B cell (primary cell): Measurements from ENCODE around the gene ATXN1. TPM values are rescaled to one million over a fixed set of nuclear protein-coding genes. Genes with fewer than 3 reads are reported as not detected.

Experiments used
- ATAC-seq: fragments of 200-7000 bp; cut with Tn5 transposase; one replicate; pipeline ENCODE4 v1.10.0; 2021; ENCODE audit warnings: low read depth, mild to moderate bottlenecking, moderate number of reproducible peaks, moderate library complexity
- CTCF ChIA-PET: fragments of 350-600 bp; sonication (Branson Sonifier 250); formaldehyde crosslinking; loops from one replicate; lab custom pipeline; 2021; ENCODE audit warnings: antibody characterized with exemption, inconsistent platforms; lab: Charles Lee
- POLR2A ChIA-PET: fragments of 350-600 bp; sonication (Branson Sonifier 250); formaldehyde crosslinking; loops from one replicate; lab custom pipeline; 2021; ENCODE audit warnings: antibody characterized with exemption; lab: Charles Lee
- DNase-seq: peaks from one replicate; pipeline ENCODE4 v3.0.0; 2013
- H2AFZ ChIP-seq: 2 replicates; pipeline ENCODE4 v1.6.1; 2012; ENCODE audit warnings: mild to moderate bottlenecking, low read depth, low read length; ENCODE audit not compliant: insufficient read depth, poor library complexity, severe bottlenecking
- H3K27ac ChIP-seq, 2 donors: 1 replicate in 1 of 2; 2 replicates in 1 of 2; pipeline ENCODE4 v1.5.1; 2012 to 2013; ENCODE audit warnings: low read length in 2 of 2, mild to moderate bottlenecking in 2 of 2, moderate library complexity in 1 of 2
- H3K27me3 ChIP-seq, 4 experiments: fragments of 200-600 bp in 1 of 4; sonication (generic) in 1 of 4; replicated peaks in 1 of 4; 1 replicate in 2 of 4; 2 replicates in 2 of 4; pipeline versions ENCODE4 v1.6.1 to v1.7.0; 2013 to 2016; ENCODE audit warnings: low read length in 3 of 4, mild to moderate bottlenecking in 2 of 4, mixed read lengths in 1 of 4, moderate library complexity in 1 of 4; ENCODE audit not compliant: insufficient read depth in 4 of 4, control insufficient read depth in 3 of 4; ENCODE audit errors: control extremely low read depth in 1 of 4
- H3K36me3 ChIP-seq, 2 experiments: replicated peaks in 1 of 2; 1 replicate in 1 of 2; 2 replicates in 1 of 2; pipeline versions ENCODE4 v1.6.1 to v1.7.1; 2013; ENCODE audit warnings: low read length in 1 of 2; ENCODE audit not compliant: insufficient read depth in 2 of 2, control insufficient read depth in 1 of 2; ENCODE audit errors: control extremely low read depth in 1 of 2, extremely low read depth in 1 of 2
- H3K4me1 ChIP-seq, 2 donors: fragments of 200-600 bp in 1 of 2; sonication (generic) in 1 of 2; 1 replicate in 1 of 2; 2 replicates in 1 of 2; pipeline versions ENCODE4 v1.5.1 to v1.6.1; 2013 to 2017; ENCODE audit warnings: low read length in 2 of 2; ENCODE audit not compliant: control insufficient read depth in 2 of 2, insufficient read depth in 2 of 2
- H3K4me2 ChIP-seq: replicated peaks from 2 replicates; pipeline ENCODE3; 2012; ENCODE audit warnings: mild to moderate bottlenecking, low read depth, low read length; ENCODE audit not compliant: poor library complexity, severe bottlenecking
- H3K4me3 ChIP-seq, 5 experiments: fragments of 200-600 bp in 1 of 5; sonication (generic) in 1 of 5; 1 replicate in 3 of 5; 2 replicates in 2 of 5; pipeline versions ENCODE4 v1.5.1 to v1.7.0; 2011 to 2016; ENCODE audit warnings: low read length in 4 of 5, mild to moderate bottlenecking in 4 of 5, low read depth in 2 of 5, control low read depth in 1 of 5, moderate library complexity in 1 of 5; ENCODE audit not compliant: insufficient read depth in 1 of 5; ENCODE audit errors: control extremely low read depth in 1 of 5, extremely low read depth in 1 of 5
- H3K79me2 ChIP-seq: fragments of 200-600 bp; sonication (generic); one replicate; pipeline ENCODE4 v1.6.0; 2016; ENCODE audit warnings: low read length; ENCODE audit not compliant: control insufficient read depth, insufficient read depth
- H3K9ac ChIP-seq: fragments of 200-600 bp; sonication (generic); 2 replicates; pipeline ENCODE4 v1.6.1; 2017; ENCODE audit warnings: mild to moderate bottlenecking, low read length, moderate library complexity
- H3K9me3 ChIP-seq, 3 donors: one replicate each; pipeline versions ENCODE4 v1.6.1 to v1.7.1; 2013; ENCODE audit warnings: low read length in 2 of 3; ENCODE audit not compliant: control insufficient read depth in 2 of 3, insufficient read depth in 1 of 3; ENCODE audit errors: control extremely low read depth in 1 of 3
- H4K20me1 ChIP-seq: 2 replicates; pipeline ENCODE4 v1.6.0; 2012; ENCODE audit warnings: mild to moderate bottlenecking, low read length; ENCODE audit not compliant: insufficient read depth, control insufficient read depth, poor library complexity, severe bottlenecking
- H3K27ac Mint-ChIP-seq: one replicate; pipeline ENCODE4 v1.8.0; 2021; ENCODE audit warnings: mixed read lengths
- H3K27me3 Mint-ChIP-seq: one replicate; pipeline ENCODE4 v1.8.0; 2021; ENCODE audit warnings: mixed read lengths
- H3K4me1 Mint-ChIP-seq: one replicate; pipeline ENCODE4 v1.8.0; 2021; ENCODE audit warnings: mixed read lengths
- H3K4me3 Mint-ChIP-seq: one replicate; pipeline ENCODE4 v1.8.0; 2021; ENCODE audit warnings: mixed read lengths
- H3K9me3 Mint-ChIP-seq: one replicate; pipeline ENCODE4 v1.8.0; 2022; ENCODE audit warnings: mixed read lengths; ENCODE audit not compliant: insufficient read depth
- EZH2 ChIP-seq: IDR thresholded peaks from 2 replicates; pipeline ENCODE4 v1.6.1; 2012; ENCODE audit warnings: borderline replicate concordance, low read depth, mild to moderate bottlenecking, moderate library complexity, low read length; ENCODE audit not compliant: insufficient read depth, poor library complexity, severe bottlenecking
- WGBS: methylation state at CpG from one replicate; pipeline ENCODE4 v1.1.5; 2013; ENCODE audit warnings: missing lambda C conversion rate; ENCODE audit not compliant: insufficient coverage; 5-methylcytosine and 5-hydroxymethylcytosine counted together
- intact Hi-C: fragments of 100-400 bp; cut with micrococcal nuclease; formaldehyde crosslinking; loops from one replicate; pipeline ENCODE4 v1.10.0; 2022
- polyA plus RNA-seq: library from polyadenylated mRNA; depleted of rRNA; stranded (reverse); fragments of >200 nt; gene quantifications from 2 replicates; pipeline ENCODE4 v1.2.3, GENCODE V29; 2012
- total RNA-seq, 2 donors: library from RNA; stranded (reverse); fragments of 120-200 nt in 1 of 2; gene quantifications; 1 replicate in 1 of 2; 2 replicates in 1 of 2; pipeline versions ENCODE4 v1.2.3 to v1.2.4, GENCODE V29; 2013 to 2022
- TF ChIP-seq, protein P1 (sequence below): fragments of 200-600 bp; IDR thresholded peaks from one replicate; pipeline ENCODE4 v1.8.0; 2022; ENCODE audit warnings: antibody characterized with exemption, mild to moderate bottlenecking

Gene ATXN1
- total and polyA plus RNA-seq, 2 donors (not counting 1 experiment from before 2014, with no cell fraction given) = 5.7 to 63.8 TPM

DNA sequence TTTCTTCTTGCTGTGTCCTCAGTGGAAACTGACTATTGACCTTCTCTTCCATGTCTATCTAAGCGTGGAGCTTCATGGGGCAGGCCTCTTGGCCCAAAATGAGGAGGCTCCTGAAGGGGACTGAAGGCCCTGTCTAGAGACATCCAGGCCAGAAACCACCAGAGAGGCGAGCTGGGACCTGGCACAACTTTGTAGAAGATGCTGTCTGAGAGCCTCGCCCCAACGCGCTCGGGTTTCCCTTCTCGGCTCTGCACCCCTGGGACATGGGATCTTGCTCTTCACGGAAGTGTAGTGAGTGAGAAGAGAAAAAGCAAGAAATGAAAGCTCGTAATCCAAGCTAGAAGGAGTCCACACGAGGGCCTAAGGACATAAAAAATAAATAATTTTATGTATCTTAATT lies 426.1 kb downstream of the ATXN1 start:
- H3K79me2 ChIP-seq = no peaks in the 10 kb centered on the region
- no peak for ATAC-seq
- TF ChIP-seq EZH2 = no peak
- TF ChIP-seq, protein P1, sequence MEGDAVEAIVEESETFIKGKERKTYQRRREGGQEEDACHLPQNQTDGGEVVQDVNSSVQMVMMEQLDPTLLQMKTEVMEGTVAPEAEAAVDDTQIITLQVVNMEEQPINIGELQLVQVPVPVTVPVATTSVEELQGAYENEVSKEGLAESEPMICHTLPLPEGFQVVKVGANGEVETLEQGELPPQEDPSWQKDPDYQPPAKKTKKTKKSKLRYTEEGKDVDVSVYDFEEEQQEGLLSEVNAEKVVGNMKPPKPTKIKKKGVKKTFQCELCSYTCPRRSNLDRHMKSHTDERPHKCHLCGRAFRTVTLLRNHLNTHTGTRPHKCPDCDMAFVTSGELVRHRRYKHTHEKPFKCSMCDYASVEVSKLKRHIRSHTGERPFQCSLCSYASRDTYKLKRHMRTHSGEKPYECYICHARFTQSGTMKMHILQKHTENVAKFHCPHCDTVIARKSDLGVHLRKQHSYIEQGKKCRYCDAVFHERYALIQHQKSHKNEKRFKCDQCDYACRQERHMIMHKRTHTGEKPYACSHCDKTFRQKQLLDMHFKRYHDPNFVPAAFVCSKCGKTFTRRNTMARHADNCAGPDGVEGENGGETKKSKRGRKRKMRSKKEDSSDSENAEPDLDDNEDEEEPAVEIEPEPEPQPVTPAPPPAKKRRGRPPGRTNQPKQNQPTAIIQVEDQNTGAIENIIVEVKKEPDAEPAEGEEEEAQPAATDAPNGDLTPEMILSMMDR = no peak
- peaks cover 8% of the 10 kb centered on the region for H3K4me1 Mint-ChIP-seq
- no peak overlapping the region for H3K4me3 ChIP-seq
- H3K27ac Mint-ChIP-seq = no peak overlapping the region
- whole genome bisulfite sequencing = 98% methylated on average over 7 of the region's 10 CpGs
- H4K20me1 ChIP-seq = no peaks in the 10 kb centered on the region
- H3K4me1 ChIP-seq = peaks cover 12% of the 10 kb centered on the region in 2 donors
- no peak overlapping the region for H3K9ac ChIP-seq
- no peak overlapping the region for H3K4me3 Mint-ChIP-seq
- CTCF ChIA-PET = interaction anchor here (0.6 to 5.8 kb wide), 6 partner anchors 12 to 574 kb away, joined by 3 to 81 read pairs (median 6); partner anchors contain the start of gene ATXN1
- no peak overlapping the region for H2AFZ ChIP-seq
- H3K27me3 Mint-ChIP-seq = no peaks in the 10 kb centered on the region
- no peaks in the 10 kb centered on the region for H3K9me3 Mint-ChIP-seq
- H3K36me3 ChIP-seq = no peaks in the 10 kb centered on the region
- DNase-seq = no peak
- H3K27ac ChIP-seq = no peak overlapping the region
- no peak overlapping the region for H3K4me2 ChIP-seq
- no peaks in the 10 kb centered on the region for H3K27me3 ChIP-seq
- H3K9me3 ChIP-seq = no peaks in the 10 kb centered on the region
- intact Hi-C loops = loop anchor here (10.0 kb wide), 1 partner anchor 260 kb away; no protein-coding TSS in a partner anchor
- POLR2A ChIA-PET = no interaction called here

DNA sequence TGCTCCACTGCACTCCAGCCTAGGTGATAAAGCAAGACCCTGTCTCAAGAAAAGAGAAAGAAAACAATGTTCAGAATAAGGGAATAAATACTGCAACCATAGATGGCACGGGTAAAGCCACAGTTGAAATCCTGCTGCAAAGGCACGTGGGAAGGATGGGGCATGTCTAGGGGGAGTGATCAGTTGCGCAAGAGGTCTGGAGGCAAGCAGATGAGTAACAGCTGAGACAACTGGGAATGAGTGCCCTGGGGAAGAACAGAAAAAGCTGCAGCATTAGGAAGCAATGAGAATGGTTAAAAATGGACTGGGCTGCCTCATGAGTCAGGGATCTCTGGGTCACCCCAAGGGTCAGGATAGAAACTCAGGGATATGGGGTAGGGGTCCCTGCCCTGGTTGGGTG lies 426.6 kb downstream of the ATXN1 start:
- Histone ChIP-seq H3K9ac (no peak overlapping the region), H2AFZ (no peak overlapping the region), H3K79me2 (no peaks in the 10 kb centered on the region), H3K27me3 (no peaks in the 10 kb centered on the region), H3K36me3 (no peaks in the 10 kb centered on the region), H3K4me3 (no peak overlapping the region), H3K27ac (no peak overlapping the region), H3K9me3 (no peaks in the 10 kb centered on the region), H4K20me1 (no peaks in the 10 kb centered on the region), H3K4me1 (peaks cover 12% of the 10 kb centered on the region in 2 donors), H3K4me2 (no peak overlapping the region)
- intact Hi-C loops = loop anchor here (5.0 to 10.0 kb wide), 5 partner anchors 88 to 753 kb away; no protein-coding TSS in a partner anchor
- H3K4me3 Mint-ChIP-seq = no peak overlapping the region
- TF ChIP-seq, protein P1 = no peak
- no peak for TF ChIP-seq EZH2
- DNase-seq = no peak
- ChIA-PET POLR2A (no interaction called here), CTCF (interaction anchor here (1.5 to 6.5 kb wide), 9 partner anchors 16 to 438 kb away, joined by 4 to 87 read pairs (median 20); partner anchors contain the start of gene ATXN1)
- no peak for ATAC-seq
- peaks cover 10% of the 10 kb centered on the region for H3K4me1 Mint-ChIP-seq
- 70% methylated on average over 3 of the region's 3 CpGs for WGBS
- H3K27ac Mint-ChIP-seq = no peak overlapping the region
- no peaks in the 10 kb centered on the region for H3K9me3 Mint-ChIP-seq
- H3K27me3 Mint-ChIP-seq = no peaks in the 10 kb centered on the region
